ENCODE data around the gene TBX1.
"Not testable (repeated sequence)": the region's sequence is repeated elsewhere in the genome, so short reads cannot be mapped to it uniquely, and the experiment has no call there.

- not testable (repeated sequence) for TF ChIP-seq CTCF (IDR thresholded peaks at IDR 0.05); ZFX (IDR thresholded peaks at IDR 0.05; ENCODE audit: borderline replicate concordance)
Measured at GRCh38 chr22:19726064-19726788, 34.4 kb upstream of the TBX1 start.

Data from 22Rv1 (cell line).